ENCODE measurements around the gene STIMATE. TPM values are rescaled to one million over a fixed set of nuclear protein-coding genes. Genes with fewer than 3 reads are reported as not detected.

Gene STIMATE
- total RNA-seq, 1 donor from 2014 or later: 35.7 TPM

DNA sequence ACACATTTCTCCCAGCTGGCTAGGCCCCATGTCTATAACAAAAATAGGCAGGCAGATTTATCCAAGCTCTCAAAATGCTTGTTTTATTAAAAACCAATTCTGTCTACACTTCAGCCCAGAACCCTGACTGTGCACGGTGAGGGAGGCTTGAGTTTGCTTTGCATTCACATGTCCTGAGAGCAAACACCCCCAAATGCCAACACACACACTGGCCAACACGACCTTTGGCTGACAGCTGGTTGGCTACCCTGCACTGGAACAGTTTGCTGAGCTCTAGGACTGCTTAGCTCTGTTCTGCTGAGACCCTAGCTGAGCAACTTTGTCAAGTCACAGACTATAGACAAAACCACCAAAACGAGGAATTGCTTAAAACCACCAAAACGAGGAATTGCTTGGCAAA lies 3.6 kb downstream of the STIMATE start:
- DNase-seq (ENCODE audit: low spot score): no peak

GRCh38 chr3:52892625-52893311 lies 4.6 kb downstream of the STIMATE start:
- no peak for DNase-seq (ENCODE audit: low spot score)

GRCh38 chr3:52892290-52892624 lies 5.1 kb downstream of the STIMATE start:
- no peak for DNase-seq (ENCODE audit: low spot score)

- DNase-seq (ENCODE audit: low spot score): no peak
Observed at GRCh38 chr3:52891615-52892081, 5.7 kb downstream of the STIMATE start.

DNA sequence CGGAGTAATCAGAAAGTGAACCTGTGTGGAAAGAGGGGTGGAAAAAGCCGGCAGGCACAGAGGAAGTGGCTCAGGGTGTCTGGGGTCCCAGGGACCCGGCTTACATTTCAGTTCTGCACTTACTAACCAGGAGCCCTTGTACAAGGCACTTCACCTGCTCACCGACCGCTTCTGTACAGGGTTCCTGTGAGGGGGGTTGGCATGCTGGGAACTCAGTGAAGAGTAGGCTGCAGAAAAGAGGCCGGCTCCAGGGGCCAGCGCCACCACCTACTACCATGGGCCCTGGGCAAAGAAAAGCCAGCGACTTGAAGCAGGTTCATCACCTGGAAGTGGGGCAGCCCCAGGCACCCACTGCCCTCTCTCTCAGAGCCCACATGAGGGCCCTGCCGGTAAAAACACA lies 6.2 kb downstream of the STIMATE start:
- no peak for DNase-seq (ENCODE audit: low spot score)

- DNase-seq (ENCODE audit: low spot score): no peak
Observed at GRCh38 chr3:52890735-52891134, 6.6 kb downstream of the STIMATE start.

DNA sequence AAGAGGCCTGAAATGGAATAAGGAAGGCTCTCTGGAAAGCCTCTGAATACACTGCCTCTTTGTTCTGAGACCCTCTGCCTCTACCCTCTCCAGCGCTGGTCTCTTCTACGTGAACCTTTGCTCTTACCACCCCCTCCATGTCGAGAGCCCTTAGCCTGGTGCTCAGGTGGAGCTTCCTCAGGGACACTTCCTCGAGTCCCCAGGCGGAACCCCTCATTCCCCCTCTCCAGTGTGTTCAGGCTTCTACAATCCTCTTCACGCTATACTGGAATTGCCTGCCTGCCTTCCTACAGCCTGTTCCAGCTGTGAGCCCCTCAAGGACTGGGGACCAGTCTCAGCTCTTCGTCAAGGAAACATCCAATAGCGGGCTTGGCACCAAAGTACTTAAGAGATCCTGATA lies 7.4 kb downstream of the STIMATE start:
- DNase-seq (ENCODE audit: low spot score): no peak

- DNase-seq (ENCODE audit: low spot score): no peak
Observed at GRCh38 chr3:52887166-52887565, 10.2 kb downstream of the STIMATE start.

- no peak for DNase-seq (ENCODE audit: low spot score)
Observed at GRCh38 chr3:52886049-52886730, 11.2 kb downstream of the STIMATE start.

DNA sequence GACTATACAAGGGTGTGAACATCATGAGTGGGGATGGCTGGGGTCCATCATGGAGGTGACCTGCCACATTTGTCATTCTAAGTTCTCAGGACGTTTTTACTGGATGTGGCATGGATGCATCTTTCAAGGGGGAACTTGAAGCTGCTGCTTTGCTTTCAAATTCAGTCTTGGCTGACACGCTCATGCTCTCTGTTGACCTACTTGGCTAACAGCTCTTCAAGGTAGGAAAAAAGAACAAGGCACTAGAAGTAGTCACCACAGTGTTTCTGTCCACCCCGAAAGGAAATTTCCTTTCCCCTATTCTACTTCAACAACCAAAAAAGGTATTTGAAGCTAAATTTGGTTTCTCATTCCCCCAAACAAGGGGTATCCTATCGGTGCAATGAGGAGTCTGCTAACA lies 15.0 kb downstream of the STIMATE start:
- no peak for DNase-seq (ENCODE audit: low spot score)

- no peak for DNase-seq (ENCODE audit: low spot score)
Observed at GRCh38 chr3:52881871-52882270, 15.5 kb downstream of the STIMATE start.

- DNase-seq (ENCODE audit: low spot score): no peak
Observed at GRCh38 chr3:52880474-52880873, 16.9 kb downstream of the STIMATE start.

GRCh38 chr3:52880047-52880446 lies 17.3 kb downstream of the STIMATE start:
- DNase-seq (ENCODE audit: low spot score): no peak

- no peak for DNase-seq (ENCODE audit: low spot score)
Observed at GRCh38 chr3:52879581-52879980, 17.8 kb downstream of the STIMATE start.

GRCh38 chr3:52879090-52879489 lies 18.3 kb downstream of the STIMATE start:
- no peak for DNase-seq (ENCODE audit: low spot score)

- no peak for DNase-seq (ENCODE audit: low spot score)
Observed at GRCh38 chr3:52877085-52877484, 20.3 kb downstream of the STIMATE start.

DNA sequence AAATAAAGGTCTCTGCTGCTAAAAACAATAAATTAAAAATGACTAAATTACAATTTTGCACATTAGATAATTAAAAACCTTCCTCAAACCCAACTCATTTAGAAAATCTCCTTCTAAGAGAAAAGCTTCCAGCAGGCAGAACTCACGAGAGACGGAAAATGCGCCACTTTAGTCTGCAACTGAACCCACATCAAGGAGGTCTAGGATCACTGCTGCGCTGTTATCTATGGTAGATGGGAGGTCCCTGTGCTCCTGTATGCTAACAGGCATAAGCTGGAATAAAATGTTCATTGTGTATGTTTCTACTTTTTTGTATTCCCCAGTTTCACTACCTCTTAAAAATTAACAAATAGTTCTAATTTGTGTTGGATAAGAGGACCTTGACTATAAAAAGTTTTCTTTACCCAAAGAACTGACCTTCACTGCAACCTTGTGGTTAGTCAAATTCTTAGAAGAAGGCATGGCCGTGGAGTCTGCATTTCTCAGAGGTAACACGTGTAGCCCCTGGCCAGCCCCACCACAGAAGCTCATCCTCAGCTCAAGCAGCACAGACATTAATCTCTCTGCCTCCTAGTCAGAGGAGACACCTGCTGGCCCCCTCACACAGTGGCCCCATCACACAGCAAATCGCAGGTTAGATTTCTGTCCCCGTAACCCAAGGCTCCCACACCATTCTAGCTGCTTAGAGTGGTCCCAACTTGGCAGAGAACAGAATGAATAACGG lies 22.3 kb downstream of the STIMATE start:
- DNase-seq (ENCODE audit: low spot score): no peak

DNA sequence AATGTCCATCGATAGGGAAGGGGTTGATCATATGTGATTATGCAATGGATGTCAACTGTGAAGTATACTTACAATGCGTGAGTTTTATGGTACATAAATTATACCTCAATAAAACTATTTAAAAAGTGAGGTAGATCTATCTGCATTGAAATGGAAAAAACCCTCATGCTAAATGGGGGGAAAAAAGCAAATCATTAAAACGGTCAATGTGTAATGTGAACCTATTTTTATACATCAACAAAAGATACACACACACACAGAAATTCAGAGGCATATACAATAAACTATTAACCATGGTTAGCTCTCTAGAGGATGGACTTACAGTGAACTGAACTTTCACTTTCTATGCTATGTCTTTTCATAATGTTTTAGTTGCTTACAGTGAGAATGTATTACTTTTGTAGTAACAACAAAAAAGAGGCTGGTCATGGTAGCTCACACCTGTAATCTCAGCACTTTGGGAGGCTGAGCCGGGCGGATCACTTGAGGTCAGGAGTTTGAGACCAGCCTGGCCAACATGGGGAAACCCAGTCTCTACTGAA lies 23.1 kb downstream of the STIMATE start:
- DNase-seq (ENCODE audit: low spot score): no peak

DNA sequence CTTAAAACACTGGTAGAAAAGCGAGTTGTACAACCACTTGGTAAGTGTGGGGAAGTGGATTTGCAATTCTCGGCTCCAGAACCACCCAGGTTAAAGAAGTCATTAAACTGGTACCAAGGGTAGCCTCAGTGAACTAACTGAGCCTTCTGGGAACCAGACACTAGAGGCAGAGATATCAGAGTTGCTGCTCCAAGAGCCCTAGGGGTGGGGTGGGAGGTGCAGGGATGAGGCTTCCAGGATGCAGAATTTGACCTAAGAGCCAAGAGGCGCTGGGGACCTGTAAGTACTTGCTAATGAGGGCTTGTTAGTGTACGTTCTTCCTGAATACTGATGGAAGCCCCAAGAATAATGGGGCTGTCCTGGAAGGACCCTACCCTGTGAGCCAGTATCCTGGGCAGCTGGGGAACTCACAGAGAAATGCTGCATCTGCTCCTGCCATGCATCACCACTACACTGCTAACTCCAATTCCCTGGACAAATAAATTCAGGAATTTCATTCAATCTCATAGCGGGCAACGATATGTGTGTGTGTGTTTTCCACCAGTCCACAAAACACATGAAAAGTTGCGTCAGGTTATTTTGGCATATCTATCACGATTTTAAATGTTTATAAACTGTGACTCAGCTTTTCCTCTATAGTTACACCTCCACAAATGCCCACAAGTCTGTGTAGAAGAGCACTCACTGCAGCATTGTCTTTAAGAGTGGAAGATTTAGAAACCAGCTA lies 23.8 kb downstream of the STIMATE start:
- no peak for DNase-seq (ENCODE audit: low spot score)

DNA sequence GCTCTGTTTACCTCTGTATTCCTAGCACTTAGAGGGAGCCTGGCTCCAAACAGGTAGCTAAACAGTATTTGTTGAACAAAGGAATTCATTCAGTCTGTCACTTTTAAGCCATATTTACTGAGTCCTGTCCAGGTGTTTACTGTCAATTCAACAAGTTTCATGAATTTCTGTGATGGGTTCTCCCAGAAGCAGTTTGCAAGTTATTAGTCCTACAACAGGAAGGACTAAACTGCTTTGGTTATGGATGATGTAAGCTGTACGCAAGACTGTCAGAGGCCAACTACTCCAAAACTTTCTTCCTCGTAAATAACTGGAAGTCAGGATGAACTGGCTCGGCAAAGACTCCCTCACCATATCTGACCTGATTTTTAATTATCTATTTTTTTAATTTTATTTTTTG lies 25.1 kb downstream of the STIMATE start:
- DNase-seq (ENCODE audit: low spot score): no peak

GRCh38 chr3:52871761-52872160 lies 25.6 kb downstream of the STIMATE start:
- no peak for DNase-seq (ENCODE audit: low spot score)

GRCh38 chr3:52870471-52870870 lies 26.9 kb downstream of the STIMATE start:
- no peak for DNase-seq (ENCODE audit: low spot score)

Measured in ureter (tissue), 1 donor.